Ishikawa (cell line): ENCODE data around the gene RELN.

Source experiments
- CREB1 ChIP-seq: IDR thresholded peaks from 2 replicates; pipeline ENCODE4 v1.6.1; 2012; ENCODE audit warnings: low read depth
- EGR1 ChIP-seq: IDR thresholded peaks from 2 replicates; pipeline ENCODE4 v1.6.1; 2012
- EP300 ChIP-seq: IDR thresholded peaks from 2 replicates; pipeline ENCODE4 v1.6.1; 2012; ENCODE audit warnings: borderline replicate concordance
- FOXM1 ChIP-seq: IDR thresholded peaks from 2 replicates; pipeline ENCODE4 v1.6.1; 2012; ENCODE audit warnings: low read depth, borderline replicate concordance
- MAX ChIP-seq: IDR thresholded peaks from 2 replicates; pipeline ENCODE4 v1.6.1; 2012
- NFIC ChIP-seq: IDR thresholded peaks from 2 replicates; pipeline ENCODE4 v1.6.1; 2012
- RAD21 ChIP-seq: IDR thresholded peaks from 2 replicates; pipeline ENCODE4 v1.6.1; 2012; ENCODE audit warnings: low read depth
- REST ChIP-seq: IDR thresholded peaks from 2 replicates; pipeline ENCODE4 v1.6.1; 2012; ENCODE audit warnings: low read depth, mild to moderate bottlenecking
- TAF1 ChIP-seq: IDR thresholded peaks from 2 replicates; pipeline ENCODE4 v1.6.1; 2012; ENCODE audit warnings: low read depth, mild to moderate bottlenecking

- TF ChIP-seq REST (no peak), TAF1 (no peak), RAD21 (no peak), NFIC (no peak), EGR1 (no peak), CREB1 (no peak), MAX (no peak), EP300 (no peak), FOXM1 (no peak)
Measured at GRCh38 chr7:103765901-103766300, 223.6 kb downstream of the RELN start.
